Measurements from ENCODE around the gene RBM5.

- no peak for TF ChIP-seq ATF3 (IDR thresholded peaks at IDR 0.05)
- TF ChIP-seq CTCF (IDR thresholded peaks at IDR 0.05 in 2 of 3, conservative IDR thresholded peaks at IDR 0.05 in 1 of 3; ENCODE audit: borderline replicate concordance in 1 of 3, insufficient read depth in 1 of 3, low read depth in 2 of 3, low read length in 2 of 3): no peak
- no peak for TF ChIP-seq SIN3A (IDR thresholded peaks at IDR 0.05; ENCODE audit: low read depth)
- no peak for TF ChIP-seq EZH2 (IDR thresholded peaks at IDR 0.05)
- no peak for TF ChIP-seq REST (IDR thresholded peaks at IDR 0.05; ENCODE audit: low read depth)
- no peak for TF ChIP-seq EZH2phosphoT487 (IDR thresholded peaks at IDR 0.05; ENCODE audit: borderline replicate concordance)
- no peak for TF ChIP-seq YY1 (IDR thresholded peaks at IDR 0.05; ENCODE audit: extremely low read depth, insufficient replicate concordance, low read depth, low read length)
- TF ChIP-seq POLR2A (IDR thresholded peaks at IDR 0.05; ENCODE audit: borderline replicate concordance, extremely low read depth, insufficient read depth, insufficient read length): no peak
- TF ChIP-seq ZFX (IDR thresholded peaks at IDR 0.05): no peak
- TF ChIP-seq POLR2AphosphoS5 (IDR thresholded peaks at IDR 0.05; ENCODE audit: low read depth, low read length): peak; percentile 20; the same call in 1 of the 2 replicates
- TF ChIP-seq RAD21 (IDR thresholded peaks at IDR 0.05; ENCODE audit: low read depth): no peak
- TF ChIP-seq MAX (IDR thresholded peaks at IDR 0.05): no peak
These were observed 34.1 kb downstream of the RBM5 start for GRCh38 chr3:50122661-50123391.
